ENCODE measurements around the gene SGCA. TPM values are rescaled to one million over a fixed set of nuclear protein-coding genes. Genes with fewer than 3 reads are reported as not detected.

The SGCA gene
- total and polyA plus RNA-seq, 10 of the 15 experiments (the other 5 are each of a cell fraction or from before 2014, with no cell fraction given): 0.13 to 2.2 (median 0.50) TPM; not detected in 2

DNA sequence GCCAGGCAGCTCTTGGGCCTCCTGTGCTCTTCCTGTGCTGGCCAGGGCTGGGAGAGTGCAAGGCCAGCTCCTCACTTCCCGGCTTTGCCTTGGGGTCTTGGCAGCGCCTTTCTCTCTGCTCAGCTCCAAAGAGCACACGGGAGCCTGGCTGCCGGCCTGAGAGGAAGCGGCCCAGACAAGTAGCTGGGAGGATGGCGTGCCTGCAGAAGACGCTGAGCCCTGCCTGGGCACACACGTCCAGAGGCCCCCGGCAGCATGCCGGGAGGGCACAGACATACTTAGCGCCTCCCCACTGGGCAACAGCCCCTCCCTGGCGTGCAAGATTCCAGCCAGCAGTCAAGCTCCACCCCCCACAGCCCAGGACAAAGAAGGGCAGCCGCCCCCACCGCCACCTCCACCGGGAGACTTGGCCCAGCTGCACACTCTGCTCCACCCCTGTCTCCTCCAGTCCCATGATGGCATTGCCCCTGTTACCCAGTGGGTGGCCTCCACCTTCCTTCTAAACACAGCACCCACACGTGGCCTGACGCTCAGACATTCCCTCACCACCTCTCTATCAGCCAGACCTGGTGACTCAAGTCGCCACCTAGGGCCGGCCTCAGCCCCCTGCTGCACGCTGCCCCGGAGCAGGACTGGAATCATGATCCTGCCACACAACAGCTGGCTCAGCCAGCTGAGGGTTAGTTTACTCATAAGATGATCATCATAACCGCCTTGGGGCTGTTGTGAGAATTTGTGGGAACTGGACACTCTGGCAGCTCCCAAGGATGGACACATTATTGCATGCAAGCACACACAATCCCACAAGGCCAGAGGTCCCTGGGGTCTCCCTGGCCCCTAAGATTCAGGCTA, 12.4 kb downstream of the SGCA start (continued):
- TF ChIP-seq IKZF1 (conservative IDR thresholded peaks at IDR 0.05) (0 out of 2 replicates have a peak, but pooled peaks have one; percentile 38), RB1 (IDR thresholded peaks at IDR 0.05; ENCODE audit: borderline replicate concordance) (no peak), YBX1 (IDR thresholded peaks at IDR 0.05) (no peak), BRCA1 (IDR thresholded peaks at IDR 0.05; ENCODE audit: low read depth, low read length) (no peak), GABPA (IDR thresholded peaks at IDR 0.05; ENCODE audit: low read depth) (no peak), RELA (IDR thresholded peaks at IDR 0.05; ENCODE audit: borderline replicate concordance, partially characterized antibody) (no peak), EGR1 (IDR thresholded peaks at IDR 0.05; ENCODE audit: borderline replicate concordance in 1 of 2, low read depth in 2 of 2, low read length in 2 of 2) (no peak), KAT2A (conservative IDR thresholded peaks at IDR 0.05; ENCODE audit: control insufficient read depth, low read depth, low read length) (no peak), YY1 (IDR thresholded peaks at IDR 0.05; ENCODE audit: low read depth, low read length) (0 out of 2 replicates have a peak, but pooled peaks have one; percentile 21), GATAD2B (conservative IDR thresholded peaks at IDR 0.05; ENCODE audit: low read depth) (peak; percentile 39; the same call in 1 of the 2 replicates), POU2F2 (IDR thresholded peaks at IDR 0.05; ENCODE audit: borderline replicate concordance, low read depth, low read length) (no peak), KLF5 (IDR thresholded peaks at IDR 0.05; ENCODE audit: partially characterized antibody) (no peak), RFX5 (IDR thresholded peaks at IDR 0.05; ENCODE audit: low read depth, low read length) (no peak), ZNF207 (IDR thresholded peaks at IDR 0.05; ENCODE audit: borderline replicate concordance) (no peak), RAD21 (IDR thresholded peaks at IDR 0.05; ENCODE audit: insufficient read depth, low read depth, low read length) (0 out of 2 replicates have a peak, but pooled peaks have one; percentile 38), ATF7 (IDR thresholded peaks at IDR 0.05; ENCODE audit: low read depth) (no peak), CHD1 (IDR thresholded peaks at IDR 0.05; ENCODE audit: low read depth, low read length) (no peak)
- TF ChIP-seq, protein P1, sequence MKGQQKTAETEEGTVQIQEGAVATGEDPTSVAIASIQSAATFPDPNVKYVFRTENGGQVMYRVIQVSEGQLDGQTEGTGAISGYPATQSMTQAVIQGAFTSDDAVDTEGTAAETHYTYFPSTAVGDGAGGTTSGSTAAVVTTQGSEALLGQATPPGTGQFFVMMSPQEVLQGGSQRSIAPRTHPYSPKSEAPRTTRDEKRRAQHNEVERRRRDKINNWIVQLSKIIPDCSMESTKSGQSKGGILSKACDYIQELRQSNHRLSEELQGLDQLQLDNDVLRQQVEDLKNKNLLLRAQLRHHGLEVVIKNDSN (IDR thresholded peaks at IDR 0.05; ENCODE audit: borderline replicate concordance, extremely low read length, insufficient read depth, low read depth, low read length): peak; percentile 21
- TF ChIP-seq, protein P2, sequence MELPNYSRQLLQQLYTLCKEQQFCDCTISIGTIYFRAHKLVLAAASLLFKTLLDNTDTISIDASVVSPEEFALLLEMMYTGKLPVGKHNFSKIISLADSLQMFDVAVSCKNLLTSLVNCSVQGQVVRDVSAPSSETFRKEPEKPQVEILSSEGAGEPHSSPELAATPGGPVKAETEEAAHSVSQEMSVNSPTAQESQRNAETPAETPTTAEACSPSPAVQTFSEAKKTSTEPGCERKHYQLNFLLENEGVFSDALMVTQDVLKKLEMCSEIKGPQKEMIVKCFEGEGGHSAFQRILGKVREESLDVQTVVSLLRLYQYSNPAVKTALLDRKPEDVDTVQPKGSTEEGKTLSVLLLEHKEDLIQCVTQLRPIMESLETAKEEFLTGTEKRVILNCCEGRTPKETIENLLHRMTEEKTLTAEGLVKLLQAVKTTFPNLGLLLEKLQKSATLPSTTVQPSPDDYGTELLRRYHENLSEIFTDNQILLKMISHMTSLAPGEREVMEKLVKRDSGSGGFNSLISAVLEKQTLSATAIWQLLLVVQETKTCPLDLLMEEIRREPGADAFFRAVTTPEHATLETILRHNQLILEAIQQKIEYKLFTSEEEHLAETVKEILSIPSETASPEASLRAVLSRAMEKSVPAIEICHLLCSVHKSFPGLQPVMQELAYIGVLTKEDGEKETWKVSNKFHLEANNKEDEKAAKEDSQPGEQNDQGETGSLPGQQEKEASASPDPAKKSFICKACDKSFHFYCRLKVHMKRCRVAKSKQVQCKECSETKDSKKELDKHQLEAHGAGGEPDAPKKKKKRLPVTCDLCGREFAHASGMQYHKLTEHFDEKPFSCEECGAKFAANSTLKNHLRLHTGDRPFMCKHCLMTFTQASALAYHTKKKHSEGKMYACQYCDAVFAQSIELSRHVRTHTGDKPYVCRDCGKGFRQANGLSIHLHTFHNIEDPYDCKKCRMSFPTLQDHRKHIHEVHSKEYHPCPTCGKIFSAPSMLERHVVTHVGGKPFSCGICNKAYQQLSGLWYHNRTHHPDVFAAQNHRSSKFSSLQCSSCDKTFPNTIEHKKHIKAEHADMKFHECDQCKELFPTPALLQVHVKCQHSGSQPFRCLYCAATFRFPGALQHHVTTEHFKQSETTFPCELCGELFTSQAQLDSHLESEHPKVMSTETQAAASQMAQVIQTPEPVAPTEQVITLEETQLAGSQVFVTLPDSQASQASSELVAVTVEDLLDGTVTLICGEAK (IDR thresholded peaks at IDR 0.05; ENCODE audit: borderline replicate concordance): no peak
- TF ChIP-seq, protein P3, sequence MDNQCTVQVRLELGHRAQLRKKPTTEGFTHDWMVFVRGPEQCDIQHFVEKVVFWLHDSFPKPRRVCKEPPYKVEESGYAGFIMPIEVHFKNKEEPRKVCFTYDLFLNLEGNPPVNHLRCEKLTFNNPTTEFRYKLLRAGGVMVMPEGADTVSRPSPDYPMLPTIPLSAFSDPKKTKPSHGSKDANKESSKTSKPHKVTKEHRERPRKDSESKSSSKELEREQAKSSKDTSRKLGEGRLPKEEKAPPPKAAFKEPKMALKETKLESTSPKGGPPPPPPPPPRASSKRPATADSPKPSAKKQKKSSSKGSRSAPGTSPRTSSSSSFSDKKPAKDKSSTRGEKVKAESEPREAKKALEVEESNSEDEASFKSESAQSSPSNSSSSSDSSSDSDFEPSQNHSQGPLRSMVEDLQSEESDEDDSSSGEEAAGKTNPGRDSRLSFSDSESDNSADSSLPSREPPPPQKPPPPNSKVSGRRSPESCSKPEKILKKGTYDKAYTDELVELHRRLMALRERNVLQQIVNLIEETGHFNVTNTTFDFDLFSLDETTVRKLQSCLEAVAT (IDR thresholded peaks at IDR 0.05): no peak
- TF ChIP-seq, protein P4, sequence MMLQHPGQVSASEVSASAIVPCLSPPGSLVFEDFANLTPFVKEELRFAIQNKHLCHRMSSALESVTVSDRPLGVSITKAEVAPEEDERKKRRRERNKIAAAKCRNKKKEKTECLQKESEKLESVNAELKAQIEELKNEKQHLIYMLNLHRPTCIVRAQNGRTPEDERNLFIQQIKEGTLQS (IDR thresholded peaks at IDR 0.05; ENCODE audit: borderline replicate concordance, extremely low read depth, low read depth, low read length): no peak
- TF ChIP-seq, protein P5, sequence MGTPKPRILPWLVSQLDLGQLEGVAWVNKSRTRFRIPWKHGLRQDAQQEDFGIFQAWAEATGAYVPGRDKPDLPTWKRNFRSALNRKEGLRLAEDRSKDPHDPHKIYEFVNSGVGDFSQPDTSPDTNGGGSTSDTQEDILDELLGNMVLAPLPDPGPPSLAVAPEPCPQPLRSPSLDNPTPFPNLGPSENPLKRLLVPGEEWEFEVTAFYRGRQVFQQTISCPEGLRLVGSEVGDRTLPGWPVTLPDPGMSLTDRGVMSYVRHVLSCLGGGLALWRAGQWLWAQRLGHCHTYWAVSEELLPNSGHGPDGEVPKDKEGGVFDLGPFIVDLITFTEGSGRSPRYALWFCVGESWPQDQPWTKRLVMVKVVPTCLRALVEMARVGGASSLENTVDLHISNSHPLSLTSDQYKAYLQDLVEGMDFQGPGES (IDR thresholded peaks at IDR 0.05): no peak

Data from GM12878 (cell line).